Measurements from ENCODE around the gene MAGI1.

GRCh38 chr3:66068255-66068654 lies 29.5 kb upstream of the MAGI1 start:
- TF ChIP-seq ZNF384 (IDR thresholded peaks at IDR 0.05) (no peak), ARNT (IDR thresholded peaks at IDR 0.05) (no peak), FOXA1 (IDR thresholded peaks at IDR 0.05) (no peak), FOXM1 (IDR thresholded peaks at IDR 0.05; ENCODE audit: borderline replicate concordance) (no peak), SUZ12 (IDR thresholded peaks at IDR 0.05) (no peak), BHLHE40 (IDR thresholded peaks at IDR 0.05; ENCODE audit: borderline replicate concordance) (no peak), NFRKB (IDR thresholded peaks at IDR 0.05) (no peak), ELF4 (IDR thresholded peaks at IDR 0.05) (no peak), SP1 (IDR thresholded peaks at IDR 0.05) (no peak), LEF1 (IDR thresholded peaks at IDR 0.05; ENCODE audit: borderline replicate concordance) (no peak), PKNOX1 (IDR thresholded peaks at IDR 0.05) (no peak), FOXK2 (IDR thresholded peaks at IDR 0.05) (no peak), L3MBTL2 (conservative IDR thresholded peaks at IDR 0.05) (no peak)

Measured in HEK293T (cell line).